Measurements from ENCODE around the gene SNX33.

- TF ChIP-seq POLR2AphosphoS5 (IDR thresholded peaks at IDR 0.05; ENCODE audit: low read depth, low read length), result no peak
- TF ChIP-seq CTCF (IDR thresholded peaks at IDR 0.05 in 2 of 3, conservative IDR thresholded peaks at IDR 0.05 in 1 of 3; ENCODE audit: borderline replicate concordance in 1 of 3, insufficient read depth in 1 of 3, low read depth in 2 of 3, low read length in 2 of 3), result no peak
Observed at GRCh38 chr15:75673426-75674235, 25.9 kb downstream of the SNX33 start.
